ENCODE data around the gene PTPRG.

Gene PTPRG

GRCh38 chr3:62094461-62094860, 533.1 kb downstream of the PTPRG start:
- TF ChIP-seq CTCF (IDR thresholded peaks at IDR 0.05; ENCODE audit: low read depth, low read length), result no peak
- no peak for DNase-seq (ENCODE audit: extremely low read depth, low read depth)

GRCh38 chr3:62095080-62095479, 533.7 kb downstream of the PTPRG start:
- no peak for TF ChIP-seq CTCF (IDR thresholded peaks at IDR 0.05; ENCODE audit: low read depth, low read length)
- DNase-seq (ENCODE audit: extremely low read depth, low read depth), result no peak

- TF ChIP-seq CTCF (IDR thresholded peaks at IDR 0.05; ENCODE audit: low read depth, low read length), result no peak
- DNase-seq (ENCODE audit: extremely low read depth, low read depth), result no peak
Observed at GRCh38 chr3:62095756-62096155, 534.4 kb downstream of the PTPRG start.

GRCh38 chr3:62096521-62096920, 535.1 kb downstream of the PTPRG start:
- no peak for DNase-seq (ENCODE audit: extremely low read depth, low read depth)
- TF ChIP-seq CTCF (IDR thresholded peaks at IDR 0.05; ENCODE audit: low read depth, low read length), result no peak

- no peak for TF ChIP-seq CTCF (IDR thresholded peaks at IDR 0.05; ENCODE audit: low read depth, low read length)
- no peak for DNase-seq (ENCODE audit: extremely low read depth, low read depth)
Observed at GRCh38 chr3:62097121-62097520, 535.8 kb downstream of the PTPRG start.

GRCh38 chr3:62098646-62099365, 537.4 kb downstream of the PTPRG start:
- no peak for TF ChIP-seq CTCF (IDR thresholded peaks at IDR 0.05; ENCODE audit: low read depth, low read length)
- DNase-seq (ENCODE audit: extremely low read depth, low read depth), result no peak

- no peak for TF ChIP-seq CTCF (IDR thresholded peaks at IDR 0.05; ENCODE audit: low read depth, low read length)
- DNase-seq (ENCODE audit: extremely low read depth, low read depth), result no peak
Observed at GRCh38 chr3:62100282-62100989, 539.1 kb downstream of the PTPRG start.
